Fibroblast of skin of back (primary cell): Measurements from ENCODE around the gene MIEN1. TPM values are rescaled to one million over a fixed set of nuclear protein-coding genes. Genes with fewer than 3 reads are reported as not detected.
"Not testable (repeated sequence)": the region's sequence is repeated elsewhere in the genome, so short reads cannot be mapped to it uniquely, and the experiment has no call there.

Experiments
- DNase-seq: peaks from one replicate; pipeline ENCODE4 v3.0.0-alpha.2; 2013
- polyA plus RNA-seq, 2 experiments: library from polyadenylated mRNA; unstranded; fragments of 120-200 nt; gene quantifications; one replicate each; pipeline ENCODE4 v1.2.1, GENCODE V29; 2013; ENCODE audit not compliant: insufficient read length in 2 of 2

The MIEN1 gene, protein sequence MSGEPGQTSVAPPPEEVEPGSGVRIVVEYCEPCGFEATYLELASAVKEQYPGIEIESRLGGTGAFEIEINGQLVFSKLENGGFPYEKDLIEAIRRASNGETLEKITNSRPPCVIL
- polyA plus RNA-seq (2013, experiment 1 of 2; ENCODE audit: insufficient read length) = 65.6 TPM
- 65.2 TPM for polyA plus RNA-seq (2013, experiment 2 of 2; ENCODE audit: insufficient read length)

DNA sequence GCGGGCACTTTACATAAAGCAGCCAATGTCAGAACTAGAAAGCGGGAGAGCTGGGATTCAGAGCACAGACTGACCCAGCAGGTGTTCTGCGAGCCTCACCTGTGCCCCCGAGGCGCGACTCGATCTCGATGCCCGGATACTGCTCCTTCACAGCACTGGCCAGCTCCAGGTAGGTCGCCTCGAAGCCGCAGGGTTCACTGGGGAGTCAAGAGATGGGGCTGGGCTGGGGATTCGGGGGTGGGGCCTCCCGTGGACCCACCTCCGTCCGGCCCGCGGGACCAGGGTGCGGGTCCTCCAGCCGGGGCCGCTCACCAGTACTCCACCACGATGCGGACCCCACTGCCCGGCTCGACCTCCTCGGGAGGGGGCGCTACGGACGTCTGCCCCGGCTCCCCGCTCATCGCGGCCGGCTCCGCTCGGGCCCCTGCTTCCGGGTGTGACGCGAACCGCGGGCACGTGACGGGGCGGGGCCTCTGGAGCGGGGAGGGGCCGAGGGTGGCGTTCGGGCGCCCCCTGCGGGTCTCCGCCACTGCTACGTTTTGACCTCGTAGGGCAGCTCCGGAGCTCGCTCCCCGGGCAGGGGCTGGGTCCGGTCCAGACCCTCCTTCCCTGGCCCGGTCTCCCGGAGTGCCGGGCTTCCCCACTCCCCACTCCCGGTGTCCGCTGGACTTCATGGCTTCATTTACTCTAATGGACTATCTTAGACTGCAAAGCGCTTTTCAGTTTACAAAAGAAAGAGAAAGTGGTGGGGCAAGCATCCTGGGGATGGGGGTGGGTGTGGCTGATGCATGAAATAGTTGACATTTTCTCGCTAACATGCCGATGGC lies at the start of gene MIEN1:
Gene MIEN1 (minus strand): TSS at position 438 of the 827 bp plus-strand sequence. CDS start 37 bp downstream, at position 401.
- peak; percentile 79 for DNase-seq

GRCh38 chr17:39777534-39778365 lies 47.4 kb upstream of the MIEN1 start:
- DNase-seq = no peak

DNA sequence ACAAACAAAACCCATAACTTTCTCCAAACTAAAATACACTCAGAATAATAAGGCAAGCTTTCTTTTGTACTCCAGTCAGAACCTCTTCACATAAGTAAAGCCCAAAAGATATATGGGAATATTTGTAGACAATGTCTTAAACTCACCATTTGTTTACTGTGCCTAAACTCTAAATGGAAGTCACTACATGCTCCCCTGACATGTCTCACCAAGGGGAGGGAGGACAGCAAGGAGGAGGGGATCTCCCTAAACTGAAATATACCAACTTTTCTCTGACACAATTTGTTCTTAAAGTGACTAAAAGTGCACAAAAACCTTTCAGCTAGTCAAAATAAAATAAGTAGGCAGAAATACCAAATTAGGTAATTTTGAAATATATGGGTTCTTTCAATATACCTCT lies 45.9 kb upstream of the MIEN1 start:
- DNase-seq = no peak

DNA sequence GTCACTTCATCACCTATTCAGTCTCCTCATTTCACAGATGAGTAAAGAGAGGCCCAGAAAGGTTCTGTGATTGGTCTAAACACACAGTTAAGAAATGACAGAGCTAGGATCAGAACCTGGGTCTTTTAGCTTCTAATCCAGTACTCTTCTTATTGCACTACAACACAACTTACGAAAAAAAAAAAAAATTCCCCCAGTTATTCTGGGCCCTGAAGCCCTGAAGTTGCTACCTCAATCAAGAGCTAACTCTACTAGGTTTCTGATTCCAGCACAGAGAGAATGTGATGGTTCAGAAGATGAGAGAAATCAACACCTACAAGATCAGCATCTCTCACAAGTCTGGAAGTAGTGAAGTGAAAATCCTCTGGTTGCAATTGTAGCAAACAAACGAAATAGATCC lies 44.7 kb upstream of the MIEN1 start:
- DNase-seq = no peak

DNA sequence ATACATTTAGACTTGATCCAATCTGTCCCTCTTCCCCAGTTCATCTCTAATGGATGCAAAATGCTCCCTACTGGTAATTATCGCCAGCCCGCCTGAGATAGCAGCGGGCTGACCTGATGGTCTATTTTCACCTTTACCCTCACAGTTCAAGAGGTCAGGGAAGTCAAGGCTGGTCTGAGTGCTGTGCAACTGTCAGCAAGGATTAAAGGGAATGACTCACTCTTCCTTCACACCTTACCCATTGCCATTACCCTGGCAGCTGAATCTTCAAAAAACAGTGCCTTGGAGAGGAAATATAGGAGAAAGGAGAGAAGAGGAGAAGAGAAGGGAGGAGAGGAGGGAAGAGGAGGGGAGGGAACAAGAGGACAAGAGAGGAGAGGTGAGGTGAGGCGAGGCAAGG lies 43.7 kb upstream of the MIEN1 start:
- no peak for DNase-seq

GRCh38 chr17:39772987-39773934 lies 42.9 kb upstream of the MIEN1 start:
- no peak for DNase-seq

- no peak for DNase-seq
These were observed 42.1 kb upstream of the MIEN1 start for GRCh38 chr17:39772415-39772814.

DNA sequence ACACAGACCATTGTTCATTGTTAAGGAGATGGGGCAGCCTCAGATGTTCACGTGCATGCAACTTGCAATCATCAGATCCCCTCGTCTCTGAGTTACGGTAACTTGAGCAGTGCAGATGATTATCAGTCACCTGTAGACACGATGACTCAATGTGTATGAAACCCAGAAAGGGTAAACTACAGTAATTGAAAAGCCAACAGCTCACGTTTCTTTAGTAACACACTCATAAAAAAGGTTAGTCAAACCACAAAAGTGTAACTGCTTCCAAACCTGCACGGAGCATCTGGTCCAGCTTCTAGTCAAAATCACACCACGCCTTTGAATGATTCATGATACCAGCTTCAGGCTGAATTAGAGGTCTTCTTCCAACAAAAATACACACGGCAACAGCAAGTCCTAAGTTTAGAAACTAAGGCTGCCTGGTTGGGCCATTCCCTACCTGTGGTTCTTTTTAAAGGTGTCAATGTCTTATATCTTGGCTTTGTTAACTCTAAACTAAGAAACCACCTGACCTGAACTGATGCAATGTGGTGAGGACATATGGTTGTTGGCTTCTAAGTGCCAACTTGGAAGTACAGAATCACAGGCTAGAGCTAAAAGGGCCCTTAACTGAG lies 39.7 kb upstream of the MIEN1 start:
- no peak for DNase-seq

- DNase-seq = no peak
These were observed 36.8 kb upstream of the MIEN1 start for GRCh38 chr17:39767147-39767546.

GRCh38 chr17:39765766-39766165 lies 35.4 kb upstream of the MIEN1 start:
- no peak for DNase-seq

GRCh38 chr17:39765175-39765574 lies 34.8 kb upstream of the MIEN1 start:
- no peak for DNase-seq

GRCh38 chr17:39764171-39764570 lies 33.8 kb upstream of the MIEN1 start:
- DNase-seq = not testable (repeated sequence)

DNA sequence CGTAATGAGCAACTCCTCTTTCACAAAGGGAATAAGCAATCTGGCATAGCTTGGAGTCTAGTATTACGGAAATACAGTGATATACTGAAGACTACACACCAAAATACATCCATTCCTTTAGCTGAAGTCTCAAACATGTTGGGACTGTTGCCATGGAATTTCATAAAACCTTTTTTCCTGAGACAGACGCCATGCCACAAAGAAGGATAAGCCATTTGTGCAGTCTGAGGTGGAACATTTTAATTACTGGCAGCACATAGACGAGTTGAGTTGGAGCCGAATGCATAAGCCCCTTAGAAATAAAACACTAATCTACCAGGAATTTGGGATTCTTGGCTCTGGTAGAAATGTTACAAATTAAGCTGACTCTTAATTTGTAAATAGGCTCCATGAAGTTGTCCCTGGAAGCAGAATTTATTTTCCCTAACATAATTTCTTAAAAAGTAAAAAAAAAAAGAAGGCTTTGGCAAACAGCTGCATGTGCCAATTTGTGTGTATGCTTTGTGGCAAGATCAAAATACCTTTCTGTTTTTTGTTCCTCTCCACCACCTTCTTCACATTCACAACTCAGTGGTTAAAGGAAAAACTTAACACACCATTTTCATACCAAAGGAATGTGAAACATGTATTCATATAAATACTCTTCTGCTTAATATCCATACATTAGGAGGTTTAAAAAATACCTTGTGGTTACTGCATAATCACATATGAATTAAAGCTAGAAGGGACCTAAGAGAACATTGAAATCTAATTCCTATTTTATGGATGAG lies 32.9 kb upstream of the MIEN1 start:
- DNase-seq = peak; percentile 78

- peak; percentile 29 for DNase-seq
These were observed 31.6 kb upstream of the MIEN1 start for GRCh38 chr17:39761861-39762496.

DNA sequence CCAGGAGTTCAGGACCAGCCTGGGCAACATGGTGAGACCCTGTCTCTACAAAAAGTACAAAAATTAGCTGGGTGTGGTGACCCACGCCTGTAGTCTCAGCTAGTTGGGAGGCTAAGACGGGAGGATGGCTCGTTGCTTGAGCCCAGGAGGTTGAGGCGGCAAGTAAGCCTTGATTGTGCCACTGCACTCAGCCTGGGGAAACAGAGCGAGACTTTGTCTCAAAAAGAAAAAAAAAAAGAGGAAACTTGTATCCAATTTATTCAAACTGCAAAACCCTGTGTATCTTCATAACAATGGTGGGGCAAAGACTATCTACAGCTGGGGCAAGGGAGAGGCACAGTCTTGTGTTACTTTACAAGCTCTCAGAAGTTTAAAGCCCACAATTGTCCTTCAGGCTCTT lies 28.9 kb upstream of the MIEN1 start:
- no peak for DNase-seq

- DNase-seq = peak; percentile 27
These were observed 27.9 kb upstream of the MIEN1 start for GRCh38 chr17:39757931-39758873.

DNA sequence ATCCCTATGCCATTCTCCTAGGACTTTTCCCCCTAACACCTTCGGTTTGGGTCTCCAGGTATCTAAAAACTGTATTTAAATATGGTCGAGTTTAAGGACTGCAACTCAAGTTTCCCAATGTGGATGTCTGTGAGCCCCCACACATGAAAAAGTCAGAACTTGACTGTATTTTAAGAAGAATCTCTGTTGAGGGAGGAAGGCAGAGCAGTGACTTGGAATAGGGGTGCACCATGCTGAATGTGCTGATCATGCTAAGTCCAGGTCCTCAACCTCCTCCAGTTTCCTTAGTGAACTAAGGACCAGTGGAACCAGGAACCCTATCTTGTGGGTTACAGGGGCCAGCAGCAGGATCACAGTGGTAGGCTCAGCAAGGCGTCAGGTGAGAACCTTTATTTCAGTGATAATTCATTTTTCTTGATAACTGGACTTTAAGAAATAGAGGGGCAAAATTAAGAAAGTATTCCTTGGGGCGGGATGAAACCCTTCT lies 26.9 kb upstream of the MIEN1 start:
- DNase-seq = no peak

DNA sequence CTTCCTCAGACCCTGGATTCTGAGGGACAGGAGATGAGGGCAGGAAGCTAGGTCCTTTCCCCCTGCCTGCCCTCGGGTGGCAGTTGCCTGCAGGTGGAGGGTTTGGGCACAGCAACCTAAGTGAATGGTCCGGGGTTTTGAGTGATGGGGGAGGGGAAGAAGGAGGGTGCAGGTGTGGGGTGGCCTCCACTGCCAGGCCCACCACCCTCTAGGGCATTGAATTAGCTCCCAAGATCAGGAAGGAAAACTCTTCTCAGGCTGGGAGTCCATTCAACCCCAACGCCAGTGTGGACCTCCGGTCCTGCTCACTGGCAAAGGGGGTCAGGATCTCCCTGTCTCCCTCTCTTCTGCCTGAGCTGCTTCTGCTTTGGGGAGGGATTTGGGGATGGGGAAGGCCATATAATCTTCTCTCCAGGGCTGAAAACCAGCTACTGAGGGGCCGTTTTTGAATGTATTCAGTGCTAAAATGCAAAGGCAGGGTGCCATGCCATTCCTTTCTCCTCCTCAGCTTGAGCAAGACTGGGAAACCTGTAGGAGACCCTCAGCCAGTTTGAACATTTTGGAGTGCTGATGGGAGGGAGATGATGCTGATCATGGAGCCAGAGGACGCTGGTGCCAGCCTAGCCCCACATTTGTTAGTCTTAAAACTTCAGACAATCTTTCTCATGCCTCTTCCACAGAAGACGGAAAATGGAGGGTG lies 26.2 kb upstream of the MIEN1 start:
- DNase-seq = no peak
